Natural killer cell (primary cell): ENCODE data around the gene PRRG1. TPM values are rescaled to one million over a fixed set of nuclear protein-coding genes. Genes with fewer than 3 reads are reported as not detected.
"Not testable (repeated sequence)": the region's sequence is repeated elsewhere in the genome, so short reads cannot be mapped to it uniquely, and the experiment has no call there.

Experiments used
- ATAC-seq, 3 donors: fragments of 150-1000 bp in 2 of 3; fragments of 200-7000 bp in 1 of 3; cut with Tn5 transposase; 1 replicate in 1 of 3; 2 replicates in 2 of 3; pipeline ENCODE4 v1.10.0; 2021; ENCODE audit warnings: mild to moderate bottlenecking in 2 of 3, moderate library complexity in 2 of 3
- DNase-seq, 2 donors: peaks; one replicate each; pipeline versions ENCODE4 v3.0.0 to v3.0.0-alpha.2; 2013 to 2021; ENCODE audit warnings: mixed read lengths in 1 of 2
- H3K27ac ChIP-seq: one replicate; pipeline ENCODE4 v1.5.1; 2013; ENCODE audit warnings: mild to moderate bottlenecking, low read length
- H3K27me3 ChIP-seq: one replicate; pipeline ENCODE4 v1.6.1; 2013; ENCODE audit warnings: low read length; ENCODE audit not compliant: control insufficient read depth, insufficient read depth
- H3K36me3 ChIP-seq: one replicate; pipeline ENCODE4 v1.6.1; 2013; ENCODE audit warnings: low read length; ENCODE audit not compliant: control insufficient read depth, insufficient read depth
- H3K4me1 ChIP-seq: one replicate; pipeline ENCODE4 v1.6.1; 2013; ENCODE audit warnings: low read length; ENCODE audit not compliant: control insufficient read depth, insufficient read depth
- H3K4me3 ChIP-seq: one replicate; pipeline ENCODE4 v1.5.1; 2013; ENCODE audit warnings: low read length
- H3K9me3 ChIP-seq: one replicate; pipeline ENCODE4 v1.6.1; 2013; ENCODE audit warnings: low read length; ENCODE audit not compliant: control insufficient read depth, insufficient read depth
- H3K27ac Mint-ChIP-seq, 2 donors: one replicate each; pipeline ENCODE4 v1.8.0; 2022; ENCODE audit warnings: mild to moderate bottlenecking in 2 of 2, mixed read lengths in 2 of 2, moderate library complexity in 1 of 2
- H3K27me3 Mint-ChIP-seq, 2 donors: one replicate each; pipeline ENCODE4 v1.8.0; 2022; ENCODE audit warnings: low read depth in 2 of 2, mixed read lengths in 2 of 2
- H3K36me3 Mint-ChIP-seq: one replicate; pipeline ENCODE4 v1.8.0; 2022; ENCODE audit warnings: mixed read lengths
- H3K4me1 Mint-ChIP-seq, 2 donors: one replicate each; pipeline ENCODE4 v1.8.0; 2022; ENCODE audit warnings: mixed read lengths in 2 of 2
- H3K4me3 Mint-ChIP-seq: one replicate; pipeline ENCODE4 v1.8.0; 2022; ENCODE audit warnings: mild to moderate bottlenecking, moderate library complexity, mixed read lengths
- H3K9me3 Mint-ChIP-seq, 2 donors: one replicate each; pipeline ENCODE4 v1.8.0; 2022; ENCODE audit warnings: mixed read lengths in 2 of 2
- WGBS: methylation state at CpG from one replicate; pipeline ENCODE4 v1.1.7; 2013; ENCODE audit warnings: missing lambda C conversion rate; ENCODE audit not compliant: insufficient coverage; 5-methylcytosine and 5-hydroxymethylcytosine counted together
- intact Hi-C: fragments of 100-400 bp; cut with micrococcal nuclease; formaldehyde crosslinking; loops from one replicate; pipeline ENCODE4 v1.14.2; 2022
- total RNA-seq, 4 donors: library from RNA; stranded (reverse); fragments of 120-200 nt in 1 of 4; gene quantifications; one replicate each; pipeline versions ENCODE4 v1.2.3 to v1.2.4, GENCODE V29; 2013 to 2022
- TF ChIP-seq, protein P1 (sequence below): fragments of 200-600 bp; IDR thresholded peaks from one replicate; pipeline ENCODE4 v1.8.0; 2022; ENCODE audit warnings: antibody characterized with exemption

The PRRG1 gene
- total RNA-seq, 3 donors from 2014 or later (not counting 1 experiment from before 2014, with no cell fraction given), result not detected

DNA sequence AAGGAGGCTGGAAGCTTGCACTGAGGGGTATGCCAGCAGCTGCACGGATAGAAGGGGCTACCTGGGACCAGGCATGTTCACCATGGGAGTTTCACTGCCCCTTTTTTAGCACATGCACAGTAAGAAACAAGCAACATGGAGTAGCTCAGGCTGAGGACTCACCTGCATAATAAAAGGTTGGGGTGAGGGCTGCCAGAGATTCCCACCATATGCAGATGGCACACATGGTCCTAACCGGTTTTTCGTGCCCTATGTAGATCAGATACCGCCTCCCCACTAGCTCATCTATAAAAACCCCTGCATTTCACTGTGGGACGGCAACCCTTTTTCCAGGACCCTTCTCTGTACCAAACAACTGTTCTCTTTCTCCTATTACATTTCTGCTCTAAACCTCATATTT is 125.3 kb downstream of the PRRG1 start:
- Mint-ChIP-seq H3K4me1 (no peaks in the 10 kb centered on the region), H3K4me3 (no peak overlapping the region), H3K9me3 (no peaks in the 10 kb centered on the region)

DNA sequence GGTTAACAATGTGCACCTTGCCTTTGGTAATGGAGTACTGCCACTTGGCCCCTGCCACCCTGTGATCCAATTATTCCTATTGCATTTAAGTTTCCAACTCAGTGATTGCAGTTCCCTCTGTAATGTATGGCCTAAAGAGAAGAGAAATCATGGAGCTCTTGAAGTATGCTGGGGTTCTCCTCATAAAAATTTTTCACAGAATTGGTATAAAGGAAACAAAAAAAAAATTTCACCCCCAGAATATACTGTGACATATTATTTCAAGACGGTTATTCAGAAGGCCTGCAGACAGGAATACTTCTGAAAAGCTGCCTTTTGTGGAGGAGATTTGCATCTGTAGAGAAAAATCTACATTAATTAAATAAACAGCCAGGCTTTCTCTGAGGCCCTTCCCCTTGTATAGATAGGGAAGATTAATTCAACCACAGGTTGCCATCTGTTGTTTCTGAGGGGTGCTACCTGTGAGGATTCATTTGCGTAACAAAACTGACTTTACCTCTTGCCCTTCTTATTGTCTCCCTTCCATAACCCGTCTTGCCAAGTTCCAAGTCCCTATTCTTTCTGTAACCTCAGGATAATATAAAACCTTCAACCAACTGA is 127.5 kb downstream of the PRRG1 start:
- Histone ChIP-seq H3K4me1 (no peaks in the 10 kb centered on the region), H3K27ac (no peak overlapping the region), H3K9me3 (no peaks in the 10 kb centered on the region), H3K27me3 (no peaks in the 10 kb centered on the region), H3K4me3 (no peak overlapping the region), H3K36me3 (no peaks in the 10 kb centered on the region)
- H3K36me3 Mint-ChIP-seq, result no peaks in the 10 kb centered on the region
- TF ChIP-seq, protein P1, sequence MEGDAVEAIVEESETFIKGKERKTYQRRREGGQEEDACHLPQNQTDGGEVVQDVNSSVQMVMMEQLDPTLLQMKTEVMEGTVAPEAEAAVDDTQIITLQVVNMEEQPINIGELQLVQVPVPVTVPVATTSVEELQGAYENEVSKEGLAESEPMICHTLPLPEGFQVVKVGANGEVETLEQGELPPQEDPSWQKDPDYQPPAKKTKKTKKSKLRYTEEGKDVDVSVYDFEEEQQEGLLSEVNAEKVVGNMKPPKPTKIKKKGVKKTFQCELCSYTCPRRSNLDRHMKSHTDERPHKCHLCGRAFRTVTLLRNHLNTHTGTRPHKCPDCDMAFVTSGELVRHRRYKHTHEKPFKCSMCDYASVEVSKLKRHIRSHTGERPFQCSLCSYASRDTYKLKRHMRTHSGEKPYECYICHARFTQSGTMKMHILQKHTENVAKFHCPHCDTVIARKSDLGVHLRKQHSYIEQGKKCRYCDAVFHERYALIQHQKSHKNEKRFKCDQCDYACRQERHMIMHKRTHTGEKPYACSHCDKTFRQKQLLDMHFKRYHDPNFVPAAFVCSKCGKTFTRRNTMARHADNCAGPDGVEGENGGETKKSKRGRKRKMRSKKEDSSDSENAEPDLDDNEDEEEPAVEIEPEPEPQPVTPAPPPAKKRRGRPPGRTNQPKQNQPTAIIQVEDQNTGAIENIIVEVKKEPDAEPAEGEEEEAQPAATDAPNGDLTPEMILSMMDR, result no peak
- intact Hi-C loops, result no loop called here
- DNase-seq (no peak), ATAC-seq (no peak)
- H3K4me3 Mint-ChIP-seq, result no peak overlapping the region
- peaks cover 4 to 40% of the 10 kb centered on the region in 2 donors for H3K27me3 Mint-ChIP-seq
- no peaks in the 10 kb centered on the region for H3K9me3 Mint-ChIP-seq
- no peak overlapping the region for H3K27ac Mint-ChIP-seq
- WGBS, result 90% methylated on average over 2 of the region's 3 CpGs
- no peaks in the 10 kb centered on the region for H3K4me1 Mint-ChIP-seq

More for the DNA sequence above, 125.3 kb downstream of the PRRG1 start:
- no peak overlapping the region for H3K27ac ChIP-seq
- H3K4me1 ChIP-seq, result no peaks in the 10 kb centered on the region
- H3K36me3 ChIP-seq, result no peaks in the 10 kb centered on the region
- H3K27ac Mint-ChIP-seq, result no peak overlapping the region
- no peak for DNase-seq
- H3K4me3 ChIP-seq, result no peak overlapping the region
- H3K27me3 Mint-ChIP-seq, result peaks cover under 1 to 22% of the 10 kb centered on the region in 2 donors
- TF ChIP-seq, protein P1, result no peak
- no peak for ATAC-seq
- H3K9me3 ChIP-seq, result no peaks in the 10 kb centered on the region
- no peaks in the 10 kb centered on the region for H3K27me3 ChIP-seq
- H3K36me3 Mint-ChIP-seq, result no peaks in the 10 kb centered on the region
- 68% methylated on average over 5 of the region's 5 CpGs for WGBS
- intact Hi-C loops, result no loop called here

DNA sequence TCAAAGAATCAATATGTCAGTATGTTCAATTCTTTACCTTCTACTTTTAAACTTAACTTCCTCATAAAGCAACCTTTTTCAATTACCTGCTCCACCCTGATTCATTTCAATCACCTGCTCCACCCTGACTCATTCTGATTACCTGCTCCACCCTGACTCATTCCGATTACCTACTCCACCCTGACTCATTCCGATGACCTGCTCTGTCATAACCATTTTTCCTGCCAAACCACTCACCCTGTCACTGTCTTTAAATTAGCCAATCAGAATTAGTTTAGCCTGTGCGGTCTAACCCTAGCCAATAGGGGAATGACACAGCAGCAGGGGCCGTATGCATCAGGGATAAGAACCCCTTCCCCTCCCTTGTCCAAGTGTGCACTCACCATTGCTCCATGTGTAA is 135.2 kb downstream of the PRRG1 start:
- H3K27me3 ChIP-seq, H3K36me3 Mint-ChIP-seq, H3K27ac Mint-ChIP-seq, H3K9me3 Mint-ChIP-seq, H3K9me3 ChIP-seq, H3K4me1 Mint-ChIP-seq, H3K27ac ChIP-seq, H3K4me1 ChIP-seq, H3K4me3 ChIP-seq, H3K36me3 ChIP-seq, ATAC-seq, intact Hi-C loops, H3K4me3 Mint-ChIP-seq, DNase-seq: not testable (repeated sequence)
- peaks cover 4 to 52% of the 10 kb centered on the region in 2 donors for H3K27me3 Mint-ChIP-seq
- 89% methylated on average over 3 of the region's 4 CpGs for WGBS

DNA sequence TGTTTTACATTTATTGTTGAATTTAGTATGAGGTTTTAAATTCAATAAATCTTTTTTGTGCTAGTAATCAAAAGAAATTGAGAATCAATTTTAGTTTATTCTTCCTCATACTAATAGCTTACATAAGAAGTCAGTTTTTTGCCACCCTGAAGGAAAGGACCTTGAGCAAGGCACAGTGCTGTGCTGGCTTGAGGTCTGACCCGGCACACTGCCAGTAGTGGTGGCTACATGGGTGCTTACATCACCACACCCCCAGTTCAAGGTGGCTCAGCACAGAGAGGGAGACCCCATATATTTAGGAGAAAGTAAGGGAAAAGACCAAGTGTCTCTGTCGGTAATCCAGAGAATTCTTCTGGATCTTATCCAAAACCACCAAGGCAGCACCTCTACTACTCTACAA is 136.3 kb downstream of the PRRG1 start:
- WGBS, result no CpG with 5 or more reads among the region's 2 CpGs
- intact Hi-C loops, result no loop called here
- Mint-ChIP-seq H3K4me1 (no peaks in the 10 kb centered on the region), H3K4me3 (no peak overlapping the region), H3K27ac (no peak overlapping the region), H3K9me3 (no peaks in the 10 kb centered on the region), H3K36me3 (no peaks in the 10 kb centered on the region), H3K27me3 (peaks cover 0 to 41% of the 10 kb centered on the region in 2 donors)
- Histone ChIP-seq H3K27ac (no peak overlapping the region), H3K4me1 (no peaks in the 10 kb centered on the region), H3K27me3 (no peaks in the 10 kb centered on the region), H3K9me3 (no peaks in the 10 kb centered on the region), H3K4me3 (no peak overlapping the region), H3K36me3 (no peaks in the 10 kb centered on the region)
- ATAC-seq, result no peak
- TF ChIP-seq, protein P1, result no peak
- no peak for DNase-seq
